H1 (cell line): Measurements from ENCODE around the gene ADAM12. TPM values are rescaled to one million over a fixed set of nuclear protein-coding genes. Genes with fewer than 3 reads are reported as not detected.

Experiments
- CTCF ChIA-PET: fragments of 300-600 bp; sonication (Branson Sonifier 250); formaldehyde crosslinking; loops from one replicate; lab custom pipeline; 2021; ENCODE audit not compliant: partially characterized antibody; lab: Charles Lee
- POLR2A ChIA-PET: fragments of 300-600 bp; sonication (Branson Sonifier 250); formaldehyde crosslinking; loops from one replicate; lab custom pipeline; 2021; ENCODE audit warnings: inconsistent platforms; ENCODE audit not compliant: partially characterized antibody; lab: Charles Lee
- DNase-seq, 2 experiments: peaks; one replicate each; pipeline versions ENCODE4 v3.0.0 to v3.0.0-alpha.2; 2010 to 2022; ENCODE audit warnings: low spot score in 2 of 2, low read depth in 1 of 2, mixed read lengths in 1 of 2
- FAIRE-seq: peaks from 2 replicates; lab custom pipeline; 2011; peaks lifted over from hg19 to GRCh38; lab: Jason Lieb, UNC
- H2AFZ ChIP-seq: 2 replicates; pipeline ENCODE4 v1.8.1; 2012; ENCODE audit warnings: low read length, inconsistent platforms
- H2AK5ac ChIP-seq: 2 replicates; pipeline ENCODE4 v1.6.1; 2013; ENCODE audit warnings: low read depth, low read length
- H2BK120ac ChIP-seq: replicated peaks from 2 replicates; pipeline ENCODE3; 2013; ENCODE audit warnings: low read depth, low read length, inconsistent platforms
- H2BK12ac ChIP-seq: 2 replicates; pipeline ENCODE4 v1.6.1; 2013; ENCODE audit warnings: low read depth, low read length
- H2BK15ac ChIP-seq: 2 replicates; pipeline ENCODE4 v1.6.1; 2013; ENCODE audit warnings: low read length
- H2BK20ac ChIP-seq: 2 replicates; pipeline ENCODE4 v1.6.1; 2013; ENCODE audit warnings: low read length
- H2BK5ac ChIP-seq: 2 replicates; pipeline ENCODE4 v1.6.1; 2013; ENCODE audit warnings: low read depth, low read length
- H3K14ac ChIP-seq: 2 replicates; pipeline ENCODE4 v1.6.1; 2013; ENCODE audit warnings: inconsistent platforms; ENCODE audit not compliant: insufficient read length
- H3K18ac ChIP-seq: 2 replicates; pipeline ENCODE4 v1.6.1; 2013; ENCODE audit warnings: low read length; ENCODE audit errors: extremely low read depth
- H3K23ac ChIP-seq: 2 replicates; pipeline ENCODE4 v1.6.1; 2013; ENCODE audit warnings: inconsistent platforms; ENCODE audit not compliant: insufficient read length
- H3K23me2 ChIP-seq: 2 replicates; pipeline ENCODE4 v1.6.1; 2013; ENCODE audit warnings: low read depth, low read length
- H3K27ac ChIP-seq: 2 replicates; pipeline ENCODE4 v1.6.1; 2011; ENCODE audit warnings: low read depth, low read length, inconsistent platforms
- H3K27me3 ChIP-seq, 4 experiments: replicated peaks in 1 of 4; 1 replicate in 1 of 4; 2 replicates in 3 of 4; pipeline versions ENCODE4 v1.6.1 to v1.8.1; 2011 to 2013; ENCODE audit warnings: low read length in 3 of 4, mild to moderate bottlenecking in 3 of 4, inconsistent platforms in 2 of 4, mixed read lengths in 2 of 4, moderate library complexity in 1 of 4; ENCODE audit not compliant: control insufficient read depth in 3 of 4, insufficient read depth in 3 of 4; ENCODE audit errors: extremely low read depth in 1 of 4
- H3K36me3 ChIP-seq, 4 experiments: 2 replicates each; pipeline versions ENCODE4 v1.6.1 to v1.8.1; 2011 to 2013; ENCODE audit warnings: mild to moderate bottlenecking in 4 of 4, low read length in 3 of 4, moderate library complexity in 2 of 4, control low read depth in 1 of 4, inconsistent platforms in 1 of 4; ENCODE audit not compliant: insufficient read depth in 4 of 4, control insufficient read depth in 2 of 4
- H3K4ac ChIP-seq: replicated peaks from 2 replicates; pipeline ENCODE3; 2013; ENCODE audit warnings: low read length, low read depth, mixed read lengths, inconsistent platforms; ENCODE audit not compliant: insufficient read length
- H3K4me1 ChIP-seq, 4 experiments: replicated peaks in 1 of 4; 1 replicate in 1 of 4; 2 replicates in 3 of 4; pipeline versions ENCODE4 v1.6.1 to v1.8.1; 2011 to 2013; ENCODE audit warnings: low read length in 3 of 4, inconsistent platforms in 2 of 4, mixed read lengths in 1 of 4; ENCODE audit not compliant: insufficient read depth in 4 of 4, control insufficient read depth in 3 of 4
- H3K4me2 ChIP-seq, 2 experiments: 2 replicates each; pipeline versions ENCODE4 v1.6.1 to v1.8.1; 2011 to 2013; ENCODE audit warnings: low read depth in 2 of 2, low read length in 2 of 2, control low read depth in 1 of 2, inconsistent platforms in 1 of 2, mild to moderate bottlenecking in 1 of 2; ENCODE audit not compliant: insufficient read depth in 1 of 2
- H3K4me3 ChIP-seq, 4 experiments: fragments of 200-600, 300-600 bp in 1 of 4; sonication (generic), shearing (Covaris generic), sonication (Bioruptor Twin) in 1 of 4; 2 replicates each; pipeline versions ENCODE4 v1.5.1 to v1.8.1; 2011 to 2016; ENCODE audit warnings: low read length in 4 of 4, low read depth in 3 of 4, control low read depth in 2 of 4, inconsistent platforms in 2 of 4, mild to moderate bottlenecking in 2 of 4, mixed read lengths in 1 of 4, moderate library complexity in 1 of 4; ENCODE audit not compliant: insufficient read depth in 2 of 4; ENCODE audit errors: extremely low read depth in 1 of 4
- H3K56ac ChIP-seq: replicated peaks from 2 replicates; pipeline ENCODE3; 2013; ENCODE audit warnings: low read depth, mild to moderate bottlenecking, mixed read lengths, low read length, inconsistent platforms; ENCODE audit not compliant: insufficient read length
- H3K79me1 ChIP-seq: 2 replicates; pipeline ENCODE4 v1.6.1; 2013; ENCODE audit warnings: low read depth, low read length, control low read depth
- H3K79me2 ChIP-seq, 2 experiments: 2 replicates each; pipeline versions ENCODE4 v1.6.1 to v1.8.1; 2012 to 2013; ENCODE audit warnings: low read length in 2 of 2, mild to moderate bottlenecking in 2 of 2, inconsistent platforms in 1 of 2; ENCODE audit not compliant: insufficient read depth in 2 of 2, control insufficient read depth in 1 of 2
- H3K9ac ChIP-seq, 4 experiments: replicated peaks in 1 of 4; 1 replicate in 1 of 4; 2 replicates in 3 of 4; pipeline versions ENCODE4 v1.6.1 to v1.8.1; 2011 to 2013; ENCODE audit warnings: low read depth in 3 of 4, low read length in 3 of 4, control low read depth in 2 of 4, mild to moderate bottlenecking in 2 of 4, moderate library complexity in 2 of 4, inconsistent platforms in 1 of 4; ENCODE audit errors: extremely low read depth in 1 of 4
- H3K9me3 ChIP-seq, 2 experiments: 2 replicates each; pipeline versions ENCODE4 v1.6.1 to v1.8.1; 2012 to 2013; ENCODE audit warnings: mild to moderate bottlenecking in 2 of 2, moderate library complexity in 2 of 2, control low read depth in 1 of 2, inconsistent platforms in 1 of 2, low read depth in 1 of 2, low read length in 1 of 2, mixed read lengths in 1 of 2; ENCODE audit not compliant: insufficient read depth in 2 of 2
- H4K20me1 ChIP-seq, 2 experiments: replicated peaks in 1 of 2; 2 replicates each; pipeline versions ENCODE3 to v1.8.1; 2011 to 2013; ENCODE audit warnings: inconsistent platforms in 2 of 2, low read length in 2 of 2, mild to moderate bottlenecking in 1 of 2; ENCODE audit not compliant: insufficient read depth in 2 of 2, control insufficient read depth in 1 of 2
- H4K5ac ChIP-seq: 2 replicates; pipeline ENCODE4 v1.6.1; 2013; ENCODE audit warnings: low read length, low read depth, mixed read lengths, inconsistent platforms; ENCODE audit not compliant: insufficient read length
- H4K8ac ChIP-seq: 2 replicates; pipeline ENCODE4 v1.8.0; 2013; ENCODE audit warnings: mild to moderate bottlenecking, moderate library complexity, low read length, inconsistent platforms; ENCODE audit not compliant: insufficient read depth; ENCODE audit errors: extremely low read depth
- H4K91ac ChIP-seq: replicated peaks from 2 replicates; pipeline ENCODE3; 2013; ENCODE audit warnings: low read length, mixed read lengths, inconsistent platforms; ENCODE audit not compliant: insufficient read length
- EZH2 ChIP-seq: fragments of 200-600 bp; sonication (generic); IDR thresholded peaks from 2 replicates; pipeline ENCODE4 v1.7.1; 2012; ENCODE audit warnings: low read depth, mild to moderate bottlenecking, moderate library complexity, low read length, inconsistent platforms; ENCODE audit not compliant: severe bottlenecking
- GTF2F1 ChIP-seq: IDR thresholded peaks from 2 replicates; pipeline ENCODE4 v1.6.1; 2012; ENCODE audit warnings: low read depth, low read length, improper control_type of control experiment, borderline replicate concordance
- KDM1A ChIP-seq: fragments of 200-600, 300-600 bp; sonication (generic); IDR thresholded peaks from 2 replicates; pipeline ENCODE4 v1.7.1; 2016; ENCODE audit warnings: mild to moderate bottlenecking, low read length, borderline replicate concordance
- MAFK ChIP-seq: IDR thresholded peaks from 2 replicates; pipeline ENCODE4 v1.6.1; 2012; ENCODE audit warnings: low read depth, mild to moderate bottlenecking, improper control_type of control experiment, low read length
- POU5F1 ChIP-seq: IDR thresholded peaks from 2 replicates; pipeline ENCODE4 v1.6.1; 2011; ENCODE audit warnings: low read depth, mild to moderate bottlenecking, low read length, moderate library complexity
- TAF1 ChIP-seq: IDR thresholded peaks from 2 replicates; pipeline ENCODE4 v1.6.1; 2011; ENCODE audit warnings: mild to moderate bottlenecking, low read depth, low read length
- TAF7 ChIP-seq: optimal IDR thresholded peaks from 2 replicates; pipeline ENCODE3; 2011; ENCODE audit warnings: low read depth, mild to moderate bottlenecking, inconsistent platforms, low read length, moderate library complexity, borderline replicate concordance
- WGBS, 2 experiments: shearing (Covaris generic) in 1 of 2; methylation state at CpG; one replicate each; pipeline versions ENCODE4 v1.1.6 to v1.1.7; 2013 to 2015; ENCODE audit warnings: low lambda C conversion rate in 2 of 2, mixed read lengths in 2 of 2, inconsistent platforms in 1 of 2, low coverage in 1 of 2, missing lambda C conversion rate in 1 of 2; ENCODE audit not compliant: insufficient replicate concordance in 2 of 2, insufficient coverage in 1 of 2, insufficient read length in 1 of 2; ENCODE audit errors: extremely low coverage in 1 of 2, missing lambda C conversion rate in 1 of 2; 5-methylcytosine and 5-hydroxymethylcytosine counted together
- polyA plus RNA-seq, 7 experiments: library from polyadenylated mRNA; depleted of rRNA in 3 of 7; stranded (reverse) in 5 of 7; unstranded in 2 of 7; fragments of >200 nt in 5 of 7; fragments of 200-250 nt in 2 of 7; gene quantifications; 1 replicate in 5 of 7; 2 replicates in 1 of 7; 4 replicates in 1 of 7; pipeline versions ENCODE4 v1.2.1 to v1.2.3, GENCODE V29; 2011 to 2013; ENCODE audit warnings: missing spikeins in 2 of 7, mixed read lengths in 2 of 7
- total RNA-seq: library from RNA; stranded (reverse); fragmentation: NEBNext Ultra II Directional; extraction: Animal tissue kit (Norgen Biotek cat#: 25700); gene quantifications from 2 replicates; pipeline ENCODE4 v1.2.1, GENCODE V29; 2021
- TF ChIP-seq, protein P1 (sequence below): IDR thresholded peaks from 2 replicates; pipeline ENCODE4 v1.6.1; 2012; ENCODE audit warnings: low read length, inconsistent platforms

Gene ADAM12
- total and polyA plus RNA-seq, 2 of the 8 experiments (the other 6 are each of a cell fraction or from before 2014, with no cell fraction given): 0.07 to 0.17 TPM

DNA sequence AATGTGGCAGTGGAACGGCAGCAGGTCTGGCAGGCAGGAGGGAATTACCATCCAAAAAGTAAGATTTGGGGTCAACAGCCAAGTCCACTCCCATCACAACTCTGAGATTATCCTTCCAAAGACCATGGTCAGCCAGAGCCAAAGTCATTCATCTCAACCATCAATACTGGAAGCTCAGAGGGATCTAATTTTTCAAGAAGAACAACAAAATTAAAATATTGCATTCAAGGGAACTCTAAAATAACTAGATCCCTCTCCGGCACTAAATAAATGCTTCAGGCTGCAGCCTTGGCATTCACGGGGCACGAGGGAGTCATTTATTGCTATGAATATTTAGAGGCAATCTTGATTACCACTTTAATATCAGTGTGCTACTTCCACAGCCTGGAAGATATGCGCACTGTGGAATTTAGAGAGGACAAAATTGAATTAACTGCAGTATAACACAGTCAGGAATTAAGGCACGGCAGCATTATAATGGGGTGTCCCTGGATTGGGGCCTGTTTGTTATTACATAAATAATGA is 102.0 kb downstream of the ADAM12 start:
- FAIRE-seq (no peak), DNase-seq (no peak)
- no peak overlapping the region for H2AK5ac ChIP-seq
- no peaks in the 10 kb centered on the region for H3K9me3 ChIP-seq
- H2BK20ac ChIP-seq: no peak overlapping the region
- no peak for TF ChIP-seq GTF2F1
- no peak for TF ChIP-seq POU5F1
- no peak for TF ChIP-seq TAF1
- TF ChIP-seq, protein P1, sequence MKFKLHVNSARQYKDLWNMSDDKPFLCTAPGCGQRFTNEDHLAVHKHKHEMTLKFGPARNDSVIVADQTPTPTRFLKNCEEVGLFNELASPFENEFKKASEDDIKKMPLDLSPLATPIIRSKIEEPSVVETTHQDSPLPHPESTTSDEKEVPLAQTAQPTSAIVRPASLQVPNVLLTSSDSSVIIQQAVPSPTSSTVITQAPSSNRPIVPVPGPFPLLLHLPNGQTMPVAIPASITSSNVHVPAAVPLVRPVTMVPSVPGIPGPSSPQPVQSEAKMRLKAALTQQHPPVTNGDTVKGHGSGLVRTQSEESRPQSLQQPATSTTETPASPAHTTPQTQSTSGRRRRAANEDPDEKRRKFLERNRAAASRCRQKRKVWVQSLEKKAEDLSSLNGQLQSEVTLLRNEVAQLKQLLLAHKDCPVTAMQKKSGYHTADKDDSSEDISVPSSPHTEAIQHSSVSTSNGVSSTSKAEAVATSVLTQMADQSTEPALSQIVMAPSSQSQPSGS: no peak
- TF ChIP-seq TAF7: no peak
- TF ChIP-seq MAFK: no peak
- TF ChIP-seq EZH2: no peak
- no peak for TF ChIP-seq KDM1A
- ChIA-PET POLR2A (no interaction called here), CTCF (interaction anchor here (1.8 kb wide), 1 partner anchor 20 kb away, joined by 5 read pairs; no protein-coding TSS in a partner anchor)
- H3K9ac ChIP-seq: no peak overlapping the region
- no peak overlapping the region for H4K5ac ChIP-seq
- no peak overlapping the region for H2BK12ac ChIP-seq
- H4K20me1 ChIP-seq: no peaks in the 10 kb centered on the region
- no peaks in the 10 kb centered on the region for H3K27me3 ChIP-seq
- no peak overlapping the region for H4K8ac ChIP-seq
- no peak overlapping the region for H2BK15ac ChIP-seq
- H3K4me3 ChIP-seq: no peak overlapping the region
- H3K56ac ChIP-seq: no peak overlapping the region
- no peak overlapping the region for H2BK5ac ChIP-seq
- no peak overlapping the region for H2BK120ac ChIP-seq
- 93% methylated on average over 6 of the region's 6 CpGs; no CpG with 5 or more reads in 1 of the 2 experiments for WGBS, 2 experiments
- H4K91ac ChIP-seq: no peak overlapping the region
- no peak overlapping the region for H3K4ac ChIP-seq
- H3K4me2 ChIP-seq: no peak overlapping the region
- H3K27ac ChIP-seq: no peak overlapping the region
- no peaks in the 10 kb centered on the region for H3K79me1 ChIP-seq
- H3K23me2 ChIP-seq: no peaks in the 10 kb centered on the region
- H3K14ac ChIP-seq: no peak overlapping the region
- H3K23ac ChIP-seq: no peak overlapping the region
- no peak overlapping the region for H2AFZ ChIP-seq
- H3K36me3 ChIP-seq: no peaks in the 10 kb centered on the region
- H3K18ac ChIP-seq: no peak overlapping the region
- H3K79me2 ChIP-seq: no peaks in the 10 kb centered on the region
- H3K4me1 ChIP-seq: no peaks in the 10 kb centered on the region
